Activated naive CD8-positive, alpha-beta T cell treated with anti-CD3 and anti-CD28 coated beads, Interleukin-2, amount 50 U/mL, for 24 hours (primary cell): ENCODE data around the gene ENOX1.
"Not testable (repeated sequence)": the region's sequence is repeated elsewhere in the genome, so short reads cannot be mapped to it uniquely, and the experiment has no call there.

Source experiments
- ATAC-seq: fragments of 150-1000 bp; cut with Tn5 transposase; one replicate; pipeline ENCODE4 v1.10.0; 2021
- DNase-seq: peaks from one replicate; pipeline ENCODE4 v3.0.0; 2021
- H3K27ac Mint-ChIP-seq: one replicate; pipeline ENCODE4 v1.8.0; 2021; ENCODE audit warnings: mild to moderate bottlenecking, mixed read lengths
- H3K27me3 Mint-ChIP-seq: one replicate; pipeline ENCODE4 v1.8.0; 2021; ENCODE audit warnings: mixed read lengths
- H3K36me3 Mint-ChIP-seq: one replicate; pipeline ENCODE4 v1.8.0; 2021; ENCODE audit warnings: low read depth, mixed read lengths
- H3K4me1 Mint-ChIP-seq: one replicate; pipeline ENCODE4 v1.8.0; 2021; ENCODE audit warnings: mixed read lengths
- H3K4me3 Mint-ChIP-seq: one replicate; pipeline ENCODE4 v1.8.0; 2021; ENCODE audit warnings: mild to moderate bottlenecking, moderate library complexity, mixed read lengths
- H3K9me3 Mint-ChIP-seq: one replicate; pipeline ENCODE4 v1.8.0; 2021; ENCODE audit warnings: mixed read lengths

ENOX1 gene

GRCh38 chr13:43363156-43363953, 423.4 kb downstream of the ENOX1 start:
- Mint-ChIP-seq H3K9me3 (no peaks in the 10 kb centered on the region), H3K36me3 (no peaks in the 10 kb centered on the region), H3K4me1 (peaks cover 10% of the 10 kb centered on the region), H3K4me3 (no peak overlapping the region), H3K27ac (no peak overlapping the region), H3K27me3 (no peaks in the 10 kb centered on the region)
- ATAC-seq (no peak), DNase-seq (no peak)

DNA sequence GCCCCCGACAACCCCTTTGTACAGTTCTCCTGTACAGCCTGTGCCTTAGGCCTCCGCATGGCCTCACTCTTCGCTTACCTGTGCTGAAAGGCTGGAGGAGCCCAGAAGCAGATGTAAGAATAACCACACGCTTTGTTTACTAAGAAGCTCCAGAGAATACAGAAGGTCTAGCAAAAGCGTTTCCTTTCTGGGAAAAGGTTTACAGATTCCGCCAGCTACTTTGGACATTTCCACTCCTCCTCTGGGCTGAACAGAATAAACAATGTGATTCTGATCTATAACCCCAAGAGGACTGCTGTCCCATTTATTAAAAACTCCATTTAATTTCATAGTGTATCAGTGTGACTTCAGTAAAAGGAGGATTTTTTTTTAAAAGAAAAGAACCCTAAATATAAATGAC, 424.2 kb downstream of the ENOX1 start:
- H3K4me3 Mint-ChIP-seq, result no peak overlapping the region
- DNase-seq (no peak), ATAC-seq (no peak)
- H3K27ac Mint-ChIP-seq, result no peak overlapping the region
- no peaks in the 10 kb centered on the region for H3K36me3 Mint-ChIP-seq
- H3K4me1 Mint-ChIP-seq, result peaks cover 3% of the 10 kb centered on the region
- no peaks in the 10 kb centered on the region for H3K9me3 Mint-ChIP-seq
- H3K27me3 Mint-ChIP-seq, result no peaks in the 10 kb centered on the region

GRCh38 chr13:43360892-43361610, 425.7 kb downstream of the ENOX1 start:
- Mint-ChIP-seq H3K27ac (no peak overlapping the region), H3K36me3 (no peaks in the 10 kb centered on the region)

DNA sequence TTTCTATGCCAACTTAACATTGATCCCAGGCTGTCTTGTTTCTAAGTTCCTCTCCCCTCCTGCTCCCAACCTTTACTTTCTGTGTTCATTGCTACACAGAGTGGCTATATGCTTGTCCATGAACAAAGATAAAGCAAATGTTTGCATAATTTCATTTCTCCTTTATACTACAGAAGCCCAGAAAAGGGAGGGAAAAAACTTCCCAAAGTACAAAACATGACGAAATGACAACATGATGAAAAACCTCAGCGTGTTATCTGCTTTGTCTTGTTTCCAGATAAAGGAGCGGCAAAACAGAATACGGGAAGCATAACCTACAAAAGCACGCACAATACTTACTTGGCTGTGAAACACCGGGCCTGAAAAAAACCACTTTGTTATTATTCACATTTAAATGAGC, 426.6 kb downstream of the ENOX1 start:
- H3K36me3 Mint-ChIP-seq, result no peaks in the 10 kb centered on the region
- H3K4me1 Mint-ChIP-seq, result peaks cover 2% of the 10 kb centered on the region
- ATAC-seq (no peak), DNase-seq (no peak)
- no peak overlapping the region for H3K4me3 Mint-ChIP-seq
- no peaks in the 10 kb centered on the region for H3K27me3 Mint-ChIP-seq
- no peaks in the 10 kb centered on the region for H3K9me3 Mint-ChIP-seq
- H3K27ac Mint-ChIP-seq, result no peak overlapping the region

More at GRCh38 chr13:43360892-43361610, 425.7 kb downstream of the ENOX1 start:
- H3K4me3 Mint-ChIP-seq, result no peak overlapping the region
- H3K27me3 Mint-ChIP-seq, result no peaks in the 10 kb centered on the region
- ATAC-seq (no peak), DNase-seq (no peak)
- H3K9me3 Mint-ChIP-seq, result no peaks in the 10 kb centered on the region
- peaks cover 2% of the 10 kb centered on the region for H3K4me1 Mint-ChIP-seq

GRCh38 chr13:43359536-43359935, 427.2 kb downstream of the ENOX1 start:
- H3K4me3 Mint-ChIP-seq, result no peak overlapping the region
- H3K27ac Mint-ChIP-seq, result no peak overlapping the region
- no peaks in the 10 kb centered on the region for H3K9me3 Mint-ChIP-seq
- H3K4me1 Mint-ChIP-seq, result peaks cover 2% of the 10 kb centered on the region
- no peak for ATAC-seq
- no peak for DNase-seq
- no peaks in the 10 kb centered on the region for H3K36me3 Mint-ChIP-seq
- H3K27me3 Mint-ChIP-seq, result no peaks in the 10 kb centered on the region

GRCh38 chr13:43357564-43357963, 429.2 kb downstream of the ENOX1 start:
- Mint-ChIP-seq H3K27me3 (no peaks in the 10 kb centered on the region), H3K4me1 (peaks cover 2% of the 10 kb centered on the region), H3K9me3 (no peaks in the 10 kb centered on the region), H3K27ac (no peak overlapping the region), H3K4me3 (no peak overlapping the region), H3K36me3 (no peaks in the 10 kb centered on the region)
- DNase-seq (no peak), ATAC-seq (no peak)

DNA sequence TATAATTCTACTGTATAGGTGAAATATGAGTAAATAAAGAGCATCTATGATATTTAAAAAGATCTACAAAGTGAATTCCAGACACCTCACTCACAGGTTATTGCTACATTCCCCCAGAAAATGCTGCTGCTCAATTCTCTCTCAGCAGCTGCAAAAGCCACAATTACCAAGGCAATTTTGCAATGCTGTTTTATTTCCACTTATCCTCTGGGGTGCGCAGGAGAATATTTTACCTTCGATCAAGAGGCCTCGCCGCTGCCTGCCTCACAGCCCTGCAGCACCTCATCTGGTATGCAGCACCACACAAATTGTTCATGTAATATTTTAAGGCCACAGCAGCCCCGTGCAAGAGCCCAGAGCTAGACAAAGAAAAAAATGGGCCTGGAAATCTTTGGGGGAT, 430.2 kb downstream of the ENOX1 start:
- ATAC-seq (no peak), DNase-seq (no peak)
- peaks cover 2% of the 10 kb centered on the region for H3K4me1 Mint-ChIP-seq
- no peak overlapping the region for H3K4me3 Mint-ChIP-seq
- H3K27ac Mint-ChIP-seq, result no peak overlapping the region
- H3K9me3 Mint-ChIP-seq, result no peaks in the 10 kb centered on the region
- no peaks in the 10 kb centered on the region for H3K27me3 Mint-ChIP-seq
- H3K36me3 Mint-ChIP-seq, result no peaks in the 10 kb centered on the region

- no peak overlapping the region for H3K4me3 Mint-ChIP-seq
- ATAC-seq, result no peak
- no peaks in the 10 kb centered on the region for H3K9me3 Mint-ChIP-seq
- no peaks in the 10 kb centered on the region for H3K36me3 Mint-ChIP-seq
- peaks cover 2% of the 10 kb centered on the region for H3K4me1 Mint-ChIP-seq
- H3K27ac Mint-ChIP-seq, result no peak overlapping the region
- H3K27me3 Mint-ChIP-seq, result no peaks in the 10 kb centered on the region
- DNase-seq, result no peak
Measured at GRCh38 chr13:43355774-43356173, 431.0 kb downstream of the ENOX1 start.

- no peak for ATAC-seq
- no peak for DNase-seq
- Mint-ChIP-seq H3K27ac (no peak overlapping the region), H3K9me3 (no peaks in the 10 kb centered on the region), H3K27me3 (no peaks in the 10 kb centered on the region), H3K4me3 (no peak overlapping the region), H3K4me1 (peaks cover 2% of the 10 kb centered on the region), H3K36me3 (no peaks in the 10 kb centered on the region)
Measured at GRCh38 chr13:43354153-43354945, 432.4 kb downstream of the ENOX1 start.

GRCh38 chr13:43353631-43354030, 433.1 kb downstream of the ENOX1 start:
- DNase-seq, result no peak
- no peak overlapping the region for H3K27ac Mint-ChIP-seq
- no peaks in the 10 kb centered on the region for H3K9me3 Mint-ChIP-seq
- no peak overlapping the region for H3K4me3 Mint-ChIP-seq
- H3K4me1 Mint-ChIP-seq, result peaks cover 2% of the 10 kb centered on the region
- no peaks in the 10 kb centered on the region for H3K27me3 Mint-ChIP-seq
- ATAC-seq, result no peak
- no peaks in the 10 kb centered on the region for H3K36me3 Mint-ChIP-seq

DNA sequence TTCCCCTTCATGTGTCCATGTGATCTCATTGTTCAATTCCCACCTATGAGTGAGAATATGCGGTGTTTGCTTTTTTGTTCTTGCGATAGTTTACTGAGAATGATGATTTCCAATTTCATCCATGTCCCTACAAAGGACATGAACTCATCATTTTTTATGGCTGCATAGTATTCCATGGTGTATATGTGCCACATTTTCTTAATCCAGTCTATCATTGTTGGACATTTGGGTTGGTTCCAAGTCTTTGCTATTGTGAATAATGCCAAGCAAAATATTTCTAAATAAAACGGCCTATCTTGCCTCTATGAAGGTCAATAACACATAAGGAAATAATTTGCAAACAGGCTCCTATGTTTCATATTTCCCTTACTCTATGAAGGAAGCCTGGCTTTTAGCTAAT, 435.2 kb downstream of the ENOX1 start:
- not testable (repeated sequence) for H3K9me3 Mint-ChIP-seq, H3K27ac Mint-ChIP-seq, H3K4me3 Mint-ChIP-seq, H3K4me1 Mint-ChIP-seq, DNase-seq, ATAC-seq, H3K36me3 Mint-ChIP-seq, H3K27me3 Mint-ChIP-seq

DNA sequence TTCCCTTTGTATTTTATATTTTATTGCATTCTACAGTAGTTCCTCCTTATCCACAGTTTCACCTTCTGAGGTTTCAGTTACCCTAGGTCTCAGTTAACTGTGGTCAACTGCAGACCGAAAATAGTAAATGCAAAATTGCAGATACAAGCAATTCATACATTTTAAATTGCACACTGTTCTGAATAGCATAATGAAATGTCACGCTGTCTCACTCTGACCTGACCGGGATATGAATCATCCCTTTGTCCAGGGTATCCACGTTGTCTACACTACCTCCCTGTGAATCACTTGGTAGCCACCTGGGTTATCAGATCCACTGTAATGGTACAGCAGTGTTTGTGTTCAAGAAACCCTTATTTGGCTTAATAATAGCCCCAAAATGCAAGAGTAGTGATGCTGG, 438.4 kb downstream of the ENOX1 start:
- ATAC-seq, result no peak
- Mint-ChIP-seq H3K9me3 (no peaks in the 10 kb centered on the region), H3K4me1 (no peaks in the 10 kb centered on the region), H3K27me3 (peaks cover 8% of the 10 kb centered on the region), H3K36me3 (no peaks in the 10 kb centered on the region), H3K27ac (no peak overlapping the region), H3K4me3 (no peak overlapping the region)
- DNase-seq, result no peak

DNA sequence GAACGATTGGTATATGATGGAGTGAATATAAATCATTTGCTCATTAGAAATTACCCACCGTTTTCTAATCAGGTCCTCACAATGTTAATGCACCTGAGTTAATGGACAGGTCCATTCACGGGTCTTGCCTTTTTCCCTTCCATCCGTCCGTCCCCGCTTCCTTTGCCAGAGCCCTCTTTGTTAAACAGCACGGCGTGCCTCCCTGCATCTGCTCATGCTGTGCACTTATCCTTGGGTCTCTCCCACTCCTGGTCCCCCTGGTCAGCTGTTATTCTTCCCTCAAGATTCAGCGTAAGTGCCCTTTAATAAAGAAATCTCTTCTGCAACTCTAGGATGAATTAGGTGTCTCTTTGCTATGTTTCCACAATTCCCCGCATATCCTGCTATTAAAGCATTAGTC, 438.9 kb downstream of the ENOX1 start:
- Mint-ChIP-seq H3K9me3 (no peaks in the 10 kb centered on the region), H3K4me3 (no peak overlapping the region), H3K36me3 (no peaks in the 10 kb centered on the region), H3K27ac (no peak overlapping the region), H3K4me1 (no peaks in the 10 kb centered on the region), H3K27me3 (peaks cover 8% of the 10 kb centered on the region)
- no peak for DNase-seq
- no peak for ATAC-seq

DNA sequence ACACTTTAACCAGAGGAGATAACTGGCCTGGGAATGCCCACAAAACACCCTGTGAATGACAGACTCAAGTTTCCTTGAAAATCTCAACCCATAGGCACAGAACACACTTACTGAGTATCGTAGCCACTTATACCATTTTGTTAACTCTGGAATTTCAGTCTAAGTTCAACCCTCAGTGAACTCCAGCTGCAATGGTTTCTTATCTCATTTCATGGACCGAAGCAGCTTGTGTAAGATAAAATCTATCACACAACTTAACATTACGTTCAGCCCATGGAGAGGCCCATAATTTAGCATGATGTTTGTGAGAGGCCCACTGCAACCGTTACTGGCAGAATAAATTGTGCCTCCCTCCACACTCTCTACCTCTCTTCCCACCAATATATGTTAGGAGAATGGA, 440.3 kb downstream of the ENOX1 start:
- ATAC-seq (no peak), DNase-seq (no peak)
- H3K36me3 Mint-ChIP-seq, result no peaks in the 10 kb centered on the region
- H3K4me1 Mint-ChIP-seq, result no peaks in the 10 kb centered on the region
- H3K9me3 Mint-ChIP-seq, result no peaks in the 10 kb centered on the region
- no peak overlapping the region for H3K4me3 Mint-ChIP-seq
- H3K27me3 Mint-ChIP-seq, result peaks cover 8% of the 10 kb centered on the region
- H3K27ac Mint-ChIP-seq, result no peak overlapping the region

GRCh38 chr13:43343645-43344044, 443.1 kb downstream of the ENOX1 start:
- DNase-seq, result no peak
- Mint-ChIP-seq H3K27ac (no peak overlapping the region), H3K36me3 (no peaks in the 10 kb centered on the region)

More at GRCh38 chr13:43343645-43344044, 443.1 kb downstream of the ENOX1 start:
- H3K4me3 Mint-ChIP-seq, result no peak overlapping the region
- no peaks in the 10 kb centered on the region for H3K9me3 Mint-ChIP-seq
- no peaks in the 10 kb centered on the region for H3K4me1 Mint-ChIP-seq
- H3K27me3 Mint-ChIP-seq, result peaks cover 12% of the 10 kb centered on the region
- no peak for ATAC-seq
